Stimulated activated CD8-positive, alpha-beta memory T cell treated with anti-CD3 and anti-CD28 coated beads, Interleukin-12 subunit alpha, Interleukin-12 subunit beta, amount 100 ng/mL, for 1 hour (primary cell): ENCODE data around the gene C20orf96.

Experiments
- DNase-seq: peaks from one replicate; pipeline ENCODE4 v3.0.0-alpha.2; 2020; ENCODE audit warnings: low read depth

The C20orf96 gene

DNA sequence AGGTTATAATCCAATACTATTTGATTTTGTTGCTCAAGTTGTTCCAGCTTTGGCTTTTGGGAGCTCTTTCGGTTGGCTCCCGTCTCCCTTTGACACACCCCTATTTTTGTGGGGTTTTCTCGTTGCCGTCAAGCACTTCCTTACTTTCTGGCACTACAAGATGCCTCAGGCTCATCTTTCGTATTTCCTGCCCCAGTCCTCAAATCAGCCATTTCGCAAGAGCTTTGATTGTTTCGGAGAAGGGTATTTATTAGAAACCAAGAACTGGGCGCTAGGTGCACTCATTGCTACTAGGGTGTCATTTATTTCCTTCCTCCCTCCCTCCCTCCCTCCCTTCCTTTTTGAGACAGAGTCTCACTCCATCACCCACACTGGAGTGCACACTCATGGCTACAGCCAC lies 21.5 kb upstream of the C20orf96 start:
- DNase-seq = no peak

DNA sequence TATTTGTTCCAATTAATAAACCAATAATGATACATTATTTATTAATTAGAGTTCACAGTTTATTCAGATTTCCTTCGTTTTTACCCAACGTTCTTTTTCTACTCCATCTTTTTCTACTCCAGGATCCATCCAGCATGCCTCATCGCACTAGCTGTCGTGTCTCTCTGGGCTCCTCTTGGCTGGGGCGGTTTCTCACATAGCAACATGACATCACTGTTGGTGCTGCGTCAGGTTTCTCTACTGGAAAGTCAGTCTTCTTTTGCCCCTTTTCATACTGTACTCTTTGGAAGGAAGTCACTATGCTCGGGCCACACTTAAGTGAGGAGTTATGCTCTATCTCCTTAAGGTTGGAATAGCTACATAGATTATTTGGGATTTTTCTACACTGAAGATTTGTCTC lies 21.1 kb upstream of the C20orf96 start:
- no peak for DNase-seq

DNA sequence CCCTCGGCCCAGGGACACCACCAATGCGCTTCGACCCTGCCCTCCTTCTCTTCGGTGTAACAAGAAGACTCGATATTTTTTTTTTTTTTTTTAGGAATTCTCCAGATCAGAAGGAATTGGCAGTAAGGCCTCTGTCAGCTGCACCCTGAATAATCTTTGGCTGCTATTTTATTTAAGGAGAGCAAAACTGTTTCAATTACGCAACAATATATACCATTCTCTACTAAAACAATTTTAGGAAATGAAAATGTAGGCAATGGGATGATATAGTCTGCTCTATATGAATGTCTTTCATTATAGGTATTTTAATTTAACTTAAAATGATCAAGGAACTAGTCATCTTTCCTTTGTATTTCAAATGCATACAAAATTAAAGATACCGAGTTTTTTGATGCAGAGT lies 20.1 kb upstream of the C20orf96 start:
- no peak for DNase-seq

DNA sequence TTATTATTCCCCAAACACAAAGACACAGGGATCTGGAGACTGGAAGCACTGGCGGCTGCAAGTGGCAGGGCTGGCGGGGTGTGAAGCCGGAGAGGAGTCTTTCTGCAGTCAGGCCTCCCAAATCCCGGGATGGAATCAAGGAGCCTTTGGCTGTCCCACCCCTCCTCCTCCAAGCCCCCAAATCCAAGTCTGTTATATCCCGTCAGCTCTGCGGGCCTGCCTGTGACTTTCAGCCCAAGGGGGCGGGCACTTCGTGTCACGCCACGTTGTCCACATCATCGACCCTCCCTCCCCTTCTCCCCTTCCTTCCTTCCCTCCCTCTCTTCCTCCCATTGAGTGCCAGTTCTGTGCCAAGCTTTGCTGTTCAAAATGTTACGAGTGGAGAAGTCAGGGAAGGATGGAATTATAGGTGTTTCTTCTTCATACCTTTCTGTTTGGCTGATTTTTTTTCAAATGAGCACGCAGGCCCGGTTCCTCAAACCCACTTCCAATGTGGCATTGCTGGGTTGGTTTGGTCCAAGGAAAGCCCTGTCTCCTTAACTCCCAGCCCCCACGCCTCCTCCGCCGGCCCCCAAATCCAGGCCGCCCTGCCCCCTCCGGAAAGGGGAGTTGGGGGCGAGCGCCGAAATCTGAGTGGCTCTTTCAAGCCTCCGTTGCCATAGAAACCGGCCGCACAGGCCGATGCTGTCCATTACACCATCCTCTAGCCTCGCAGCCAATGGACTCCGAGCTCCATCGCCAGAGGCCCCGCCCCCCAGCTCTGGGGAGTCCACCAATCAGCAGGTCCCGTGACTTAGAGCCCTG lies 19.5 kb upstream of the C20orf96 start:
- peak; percentile 57 for DNase-seq

DNA sequence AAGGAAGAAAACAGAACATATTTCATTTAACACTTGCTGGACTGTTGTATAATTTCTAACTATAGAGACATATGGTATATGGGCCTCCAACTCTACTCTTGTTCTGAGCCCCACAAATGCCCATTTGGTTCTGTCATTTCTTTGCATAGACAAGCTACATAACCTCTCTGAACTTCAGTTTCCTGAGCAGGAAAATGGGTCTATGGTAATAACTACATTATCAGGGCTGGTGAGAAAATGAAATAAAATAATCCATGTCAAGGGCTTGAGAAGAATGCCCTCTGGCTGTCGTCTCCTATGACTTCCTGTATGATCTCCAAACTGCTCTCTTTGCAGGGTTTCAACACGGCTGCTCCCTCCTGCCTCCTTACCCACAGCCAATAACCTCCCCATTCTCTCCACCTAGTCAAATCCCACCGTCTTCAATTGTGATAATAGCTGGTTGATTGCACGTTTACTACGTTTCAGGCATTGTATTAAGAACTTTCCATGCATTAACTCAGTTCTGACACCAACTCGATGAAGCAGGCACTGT lies 18.8 kb upstream of the C20orf96 start:
- no peak for DNase-seq

DNA sequence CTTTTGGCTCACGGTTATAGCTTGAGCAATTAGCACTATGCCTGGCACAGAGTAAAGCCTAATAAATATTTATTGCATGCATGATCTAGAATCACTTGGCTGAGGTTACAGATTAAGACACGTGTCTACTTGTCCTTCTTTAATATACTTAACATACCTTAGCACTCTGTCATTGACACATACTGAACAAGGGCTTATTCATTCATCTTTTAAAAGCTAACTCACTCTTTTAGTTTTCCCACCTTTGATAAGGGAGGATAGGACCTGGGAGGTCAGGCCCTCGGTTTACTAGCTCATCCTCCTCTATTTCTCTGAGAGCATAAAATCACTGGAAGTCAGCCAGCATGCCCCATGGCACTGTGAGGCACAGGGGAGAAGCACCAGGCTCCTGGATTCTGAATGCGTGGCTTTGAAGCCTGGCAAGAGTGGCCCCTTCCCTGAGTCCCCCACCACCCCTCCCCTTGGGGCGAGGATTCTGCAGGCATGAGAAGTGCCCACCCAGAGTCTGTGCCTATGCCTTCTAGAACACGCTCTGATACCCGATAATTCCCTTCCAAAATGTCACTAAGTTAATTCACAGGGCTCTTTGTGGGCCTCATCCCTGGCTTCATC lies 18.0 kb upstream of the C20orf96 start:
- DNase-seq = no peak

DNA sequence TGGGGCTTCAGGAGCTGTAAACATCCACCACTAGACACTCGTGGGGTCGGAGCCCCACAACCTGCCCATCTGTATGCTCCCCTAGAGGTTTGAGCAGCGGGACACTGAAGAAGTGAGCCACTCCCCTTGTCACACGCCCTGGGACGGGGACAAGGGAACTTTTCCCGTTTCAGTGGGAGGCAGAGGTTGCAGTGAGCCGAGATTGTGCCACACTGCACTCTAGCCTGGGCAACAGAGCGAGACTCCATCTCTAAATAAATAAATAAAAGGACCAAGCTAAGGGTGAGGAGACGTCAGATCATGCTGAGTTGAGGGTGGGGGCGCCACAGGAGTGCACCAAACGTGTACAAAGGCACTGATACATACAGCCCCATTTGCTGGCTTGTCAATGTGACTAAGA lies 15.2 kb upstream of the C20orf96 start:
- DNase-seq = no peak

DNA sequence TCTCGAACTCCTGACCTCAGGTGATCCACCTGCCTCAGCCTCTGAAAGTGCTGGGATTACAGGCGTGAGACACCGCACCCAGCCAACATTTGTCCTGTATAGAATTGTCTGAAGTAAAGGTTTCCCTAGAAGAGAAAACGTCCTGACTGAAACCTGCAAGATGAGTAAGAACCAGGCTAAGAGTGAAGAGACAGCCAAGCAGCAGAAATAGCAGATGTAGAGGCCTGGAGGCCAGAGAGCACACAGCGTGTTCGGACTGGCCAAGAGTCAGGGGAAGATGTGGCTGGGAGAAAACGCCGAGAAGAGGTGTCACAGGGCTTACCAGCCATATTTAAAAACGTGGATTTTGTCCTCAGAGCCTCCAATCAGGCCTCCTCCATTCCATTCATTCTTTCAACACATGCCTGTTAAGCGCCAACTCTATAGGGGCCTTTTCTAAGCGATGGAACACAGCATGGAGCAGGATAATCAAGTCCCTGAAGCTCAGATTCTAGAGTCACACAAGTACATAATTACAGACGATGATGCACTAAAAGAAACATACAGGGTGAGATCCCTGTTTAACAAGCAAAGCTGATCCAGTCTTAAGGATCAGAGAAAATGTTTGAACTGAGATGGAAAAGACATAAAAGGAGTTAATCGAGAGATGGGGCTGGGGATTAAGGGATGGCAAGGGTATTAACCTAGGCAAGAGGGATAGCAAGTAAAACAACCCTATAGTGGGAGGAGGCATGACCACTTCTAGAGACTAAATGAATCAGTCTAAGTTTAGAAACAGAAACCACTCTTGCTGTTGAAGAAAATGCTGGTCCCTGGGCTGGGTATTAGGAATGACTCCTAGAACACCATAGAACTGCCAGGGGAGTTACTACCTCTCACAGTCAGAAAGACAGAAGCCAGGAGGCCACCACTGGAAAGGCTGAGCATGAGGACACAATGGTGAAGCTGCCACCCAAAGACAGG lies 11.6 kb upstream of the C20orf96 start:
- no peak for DNase-seq

DNA sequence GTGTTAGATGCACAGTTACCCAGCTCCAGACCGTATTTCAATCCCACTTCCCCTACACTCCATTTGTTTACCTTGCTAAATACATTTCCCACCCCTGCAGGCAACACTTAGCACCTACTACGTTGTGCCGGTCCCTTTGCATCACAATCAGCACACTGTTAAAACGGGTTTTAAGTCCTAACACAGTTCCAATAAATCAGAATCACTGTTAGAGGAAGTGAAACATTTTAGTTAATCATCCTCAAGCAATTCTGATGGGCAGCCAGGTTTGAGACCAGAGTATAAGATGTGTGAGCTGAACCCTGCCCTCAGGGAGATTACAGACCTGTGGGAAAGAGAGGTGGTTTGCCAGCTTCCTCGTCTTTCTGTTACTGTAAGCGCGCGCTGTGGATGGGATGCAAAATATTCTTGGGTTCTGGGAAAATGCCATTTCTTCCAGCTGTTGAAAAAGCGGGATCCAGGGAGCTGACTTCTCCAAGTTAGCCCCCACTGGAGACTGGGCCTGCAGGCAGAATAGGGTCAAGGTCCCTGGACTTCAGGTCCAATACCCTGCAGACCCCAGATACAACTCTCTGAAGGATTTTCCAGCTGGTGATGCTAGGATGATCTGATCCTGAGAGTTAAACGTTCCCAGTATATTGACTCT lies 9.9 kb upstream of the C20orf96 start:
- DNase-seq = no peak

DNA sequence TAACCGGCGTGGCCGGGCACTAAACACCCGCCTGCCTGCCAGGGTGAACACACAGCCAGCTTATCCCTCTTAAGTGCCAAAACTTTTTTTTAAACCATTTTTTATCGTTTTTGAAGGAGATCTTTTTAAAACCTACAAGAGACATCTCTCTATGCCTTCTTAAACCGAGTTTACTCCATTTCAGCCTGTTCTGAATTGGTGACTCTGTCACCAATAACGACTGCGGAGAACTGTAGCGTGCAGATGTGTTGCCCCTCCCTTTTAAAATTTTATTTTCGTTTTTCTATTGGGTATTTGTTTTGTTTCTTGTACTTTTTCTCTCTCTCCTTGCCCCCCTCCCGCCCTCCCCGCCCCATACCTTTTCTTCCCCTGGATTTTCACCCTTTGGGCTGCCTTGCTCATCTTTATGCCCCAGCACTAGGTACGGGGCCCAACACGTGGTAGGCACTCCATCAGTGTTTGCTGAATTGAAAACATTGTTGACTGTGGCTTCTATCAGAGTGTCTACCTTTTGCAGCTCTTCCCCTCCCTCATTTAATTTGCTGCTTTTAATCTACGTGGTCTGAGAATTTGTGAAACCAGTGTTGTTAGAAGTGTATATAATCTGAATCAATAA lies 8.3 kb upstream of the C20orf96 start:
- DNase-seq = no peak

DNA sequence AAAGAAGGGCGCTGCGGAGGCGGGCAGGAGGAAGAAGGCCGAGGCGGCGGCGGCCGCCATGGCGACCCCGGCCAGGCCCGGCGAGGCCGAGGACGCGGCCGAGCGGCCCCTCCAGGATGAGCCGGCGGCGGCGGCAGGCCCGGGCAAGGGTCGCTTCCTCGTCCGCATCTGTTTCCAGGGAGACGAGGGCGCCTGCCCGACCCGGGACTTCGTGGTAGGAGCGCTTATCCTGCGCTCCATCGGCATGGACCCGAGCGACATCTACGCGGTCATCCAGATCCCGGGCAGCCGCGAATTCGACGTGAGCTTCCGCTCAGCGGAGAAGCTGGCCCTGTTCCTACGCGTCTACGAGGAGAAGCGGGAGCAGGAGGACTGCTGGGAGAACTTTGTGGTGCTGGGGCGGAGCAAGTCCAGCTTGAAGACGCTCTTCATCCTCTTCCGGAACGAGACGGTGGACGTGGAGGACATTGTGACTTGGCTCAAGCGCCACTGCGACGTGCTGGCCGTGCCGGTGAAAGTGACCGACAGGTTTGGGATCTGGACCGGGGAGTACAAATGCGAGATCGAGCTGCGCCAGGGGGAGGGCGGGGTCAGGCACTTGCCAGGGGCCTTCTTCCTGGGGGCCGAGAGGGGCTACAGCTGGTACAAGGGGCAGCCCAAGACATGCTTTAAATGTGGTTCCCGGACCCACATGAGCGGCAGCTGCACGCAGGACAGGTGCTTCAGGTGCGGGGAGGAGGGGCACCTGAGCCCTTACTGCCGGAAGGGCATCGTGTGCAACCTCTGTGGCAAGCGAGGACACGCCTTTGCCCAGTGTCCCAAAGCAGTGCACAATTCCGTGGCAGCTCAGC lies 7.6 kb upstream of the C20orf96 start:
- no peak for DNase-seq

DNA sequence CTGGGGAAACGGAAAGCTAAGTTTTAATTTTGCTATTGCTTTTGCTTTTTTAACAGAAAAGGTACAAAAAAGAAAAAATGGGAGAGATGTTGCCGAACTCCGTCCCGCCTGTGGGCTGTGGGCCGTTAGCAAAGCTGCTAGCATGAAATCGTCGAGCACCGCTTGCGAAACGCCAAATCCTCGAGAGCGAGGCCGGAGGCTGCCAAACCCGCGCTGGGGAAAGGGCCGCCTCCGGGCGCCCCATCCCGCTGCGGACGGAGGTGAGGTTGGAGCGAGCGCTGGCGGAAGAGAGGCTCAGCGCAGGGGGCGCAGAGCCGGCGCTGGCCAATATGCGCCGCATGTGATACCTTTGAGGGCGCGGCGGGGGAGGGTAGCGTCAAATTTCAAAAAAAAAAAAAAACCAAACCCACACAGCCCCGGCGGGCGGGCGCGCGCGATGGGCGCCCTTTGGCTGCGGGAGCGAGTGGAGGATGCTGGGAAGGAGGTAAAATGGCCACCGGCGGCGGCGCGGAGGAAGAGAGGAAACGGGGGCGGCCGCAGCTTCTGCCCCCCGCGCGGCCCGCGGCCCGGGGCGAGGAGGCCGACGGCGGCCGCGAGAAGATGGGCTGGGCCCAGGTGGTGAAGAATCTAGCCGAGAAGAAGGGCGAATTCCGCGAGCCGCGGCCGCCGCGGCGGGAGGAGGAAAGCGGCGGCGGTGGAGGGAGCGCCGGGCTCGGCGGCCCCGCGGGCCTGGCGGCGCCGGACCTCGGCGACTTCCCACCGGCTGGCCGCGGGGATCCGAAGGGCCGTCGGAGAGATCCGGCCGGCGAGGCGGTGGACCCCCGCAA lies 6.8 kb upstream of the C20orf96 start, which contains the start of gene ZCCHC3:
TSS of gene ZCCHC3 (plus strand) at position 473 of the 827 bp plus-strand sequence. CDS start at position 490, 17 bp downstream.
- DNase-seq = peak; percentile 73

DNA sequence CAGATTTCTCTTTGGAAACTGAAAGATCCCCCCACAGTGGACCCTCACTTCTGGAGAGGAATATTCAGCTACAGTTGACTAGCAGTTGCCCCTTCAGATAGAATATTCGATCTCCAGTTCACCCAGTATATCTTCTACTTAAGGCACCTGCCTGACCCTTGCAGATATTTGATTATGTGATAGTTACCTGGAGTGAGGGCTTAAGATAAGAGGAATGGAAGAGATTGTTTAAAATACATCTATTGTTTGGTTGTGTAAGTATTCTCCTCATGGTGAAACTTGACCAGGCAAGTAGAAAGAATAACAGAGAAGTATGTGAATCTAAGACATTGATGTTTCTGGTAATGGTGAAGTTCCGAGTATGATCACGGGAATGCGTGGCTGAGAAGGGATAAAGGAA lies 5.3 kb upstream of the C20orf96 start:
- DNase-seq = no peak

DNA sequence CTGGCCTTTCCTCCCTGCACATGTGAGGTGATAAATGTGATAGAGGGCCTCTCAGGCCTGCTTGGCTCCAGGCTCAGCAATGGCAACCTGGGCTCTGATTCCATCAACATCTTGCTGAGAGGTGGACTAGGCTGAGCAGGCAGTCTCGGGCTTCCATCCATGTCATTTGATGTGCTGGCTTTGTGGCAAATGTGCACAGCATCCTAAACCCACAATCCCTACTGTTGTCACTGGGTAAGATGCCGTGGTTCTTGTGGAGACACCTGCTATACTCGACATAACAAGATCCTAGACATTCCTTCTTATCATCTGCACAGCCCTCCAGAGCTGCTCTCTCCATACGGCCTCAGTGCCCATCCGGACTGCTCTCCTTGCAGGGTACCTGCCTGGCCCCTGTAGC lies 4.1 kb upstream of the C20orf96 start:
- no peak for DNase-seq

DNA sequence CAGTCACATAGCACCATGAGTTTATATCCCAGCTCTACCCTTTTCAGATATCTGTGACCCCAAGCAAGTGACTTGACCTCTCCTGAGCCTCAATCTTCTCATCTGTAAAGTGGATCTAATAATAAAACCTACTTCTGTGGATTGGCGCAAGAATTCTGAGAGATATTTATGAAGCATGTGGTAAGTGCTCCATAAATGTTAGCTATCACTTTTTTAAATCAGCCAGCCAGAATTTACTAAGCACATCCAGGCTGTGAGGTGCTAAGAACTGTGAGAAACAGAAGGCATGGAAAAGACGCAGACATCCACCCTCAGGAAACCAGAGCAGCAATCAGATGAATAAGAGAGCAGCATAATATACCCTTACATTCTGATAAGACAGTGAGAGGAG lies 862 bp downstream of the C20orf96 start:
- no peak for DNase-seq

DNA sequence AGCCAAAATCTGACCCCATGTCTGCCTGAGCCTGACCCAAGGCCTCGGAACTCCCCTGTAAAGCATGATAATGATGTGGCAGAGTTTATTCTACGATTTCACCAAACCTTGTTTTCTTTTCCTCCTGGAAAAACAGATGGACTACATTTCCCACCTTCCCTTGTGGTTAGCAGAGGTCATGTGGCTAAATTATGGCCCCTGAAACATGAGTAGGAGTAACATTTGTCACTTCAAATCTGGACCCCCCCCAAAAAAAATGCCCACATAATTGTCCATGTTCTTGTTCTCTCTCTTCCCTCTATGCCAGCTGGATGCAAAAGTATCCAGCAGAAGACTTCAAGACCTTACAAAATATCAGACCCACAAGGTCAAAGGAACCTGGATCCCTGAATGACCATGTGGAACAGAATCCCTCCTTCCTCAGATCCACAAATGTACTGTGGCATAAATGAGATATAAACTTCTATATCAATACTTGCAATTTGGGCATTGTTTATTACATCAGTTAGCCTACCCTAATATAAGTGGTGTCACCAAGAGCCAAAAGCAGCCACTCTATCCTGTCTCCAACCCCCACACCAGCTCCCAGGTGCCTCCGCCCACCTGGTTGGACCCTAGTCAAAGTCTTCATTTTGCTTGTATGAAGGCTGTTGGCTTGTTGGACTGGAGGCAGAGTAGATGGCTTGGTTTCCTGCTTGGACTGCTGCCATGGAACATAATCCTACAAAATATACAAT lies 1.4 kb downstream of the C20orf96 start:
- DNase-seq = no peak

DNA sequence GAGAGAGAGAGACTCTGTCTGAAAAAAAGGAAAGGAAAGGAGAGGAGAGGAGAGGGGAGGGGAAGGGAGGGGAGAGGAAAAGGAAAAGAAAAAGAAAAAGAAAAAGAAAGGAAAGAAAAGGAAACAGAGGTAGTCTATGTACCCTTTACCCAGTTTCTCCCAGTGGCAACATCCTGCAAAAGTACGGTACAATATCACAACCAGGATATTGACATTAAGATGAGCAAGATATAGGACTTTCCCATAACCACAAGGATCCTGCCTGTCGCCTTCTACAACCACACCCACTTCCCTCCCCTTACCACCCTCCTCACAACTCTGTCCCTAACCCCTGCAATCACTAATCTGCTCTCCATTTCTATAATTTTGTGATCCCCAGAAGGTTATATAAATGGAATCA lies 4.0 kb downstream of the C20orf96 start:
- DNase-seq = no peak

DNA sequence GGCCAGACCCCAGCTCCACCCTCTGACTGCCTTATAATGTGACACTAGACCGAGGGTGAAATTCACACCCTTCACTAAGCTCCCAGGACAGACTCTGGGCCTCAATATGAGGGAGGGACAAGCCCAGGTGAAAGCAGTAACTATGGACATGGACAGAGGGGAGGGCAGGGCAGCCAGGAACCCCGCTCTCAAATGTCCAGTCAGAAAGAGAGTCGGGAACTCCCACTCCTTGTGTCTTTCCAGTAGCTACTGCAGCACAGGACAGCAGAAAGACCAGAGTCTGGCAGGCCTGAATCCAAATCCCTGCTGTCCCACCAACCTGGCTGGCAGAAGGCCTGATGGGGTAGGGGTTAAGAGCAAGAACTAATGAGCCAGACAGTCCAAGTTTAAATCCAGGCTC lies 6.4 kb downstream of the C20orf96 start:
- DNase-seq = no peak
